SU-DHL-6 (cell line): ENCODE results near the gene GTF2A1.

Experiments
- H2AFZ ChIP-seq: fragments of 200-600 bp; sonication (generic); 2 replicates; pipeline ENCODE4 v1.6.1; 2014; ENCODE audit warnings: low read depth, mild to moderate bottlenecking, moderate library complexity, mixed read lengths, antibody characterized with exemption, low read length; ENCODE audit not compliant: severe bottlenecking
- H3F3A ChIP-seq: fragments of 200-600 bp; shearing (Covaris generic); 2 replicates; pipeline ENCODE4 v1.6.0; 2016; ENCODE audit warnings: antibody characterized with exemption, mild to moderate bottlenecking; ENCODE audit not compliant: insufficient read depth
- H3K27ac ChIP-seq: fragments of 200-600 bp; sonication (generic); 2 replicates; pipeline ENCODE4 v1.5.1; 2016; ENCODE audit warnings: low read depth, mild to moderate bottlenecking, low read length, moderate library complexity, mixed read lengths
- H3K27me3 ChIP-seq: fragments of 200-600 bp; sonication (generic), shearing (Covaris generic); 2 replicates; pipeline ENCODE4 v1.6.0; 2014; ENCODE audit warnings: mild to moderate bottlenecking, low read length
- H3K36me3 ChIP-seq: fragments of 200-600 bp; sonication (generic); 2 replicates; pipeline ENCODE4 v1.6.1; 2014; ENCODE audit warnings: mild to moderate bottlenecking, low read length, mixed read lengths
- H3K4me2 ChIP-seq: fragments of 300-600, 200-600 bp; shearing (Covaris generic), sonication (generic); 2 replicates; pipeline ENCODE4 v1.6.0; 2014; ENCODE audit warnings: low read length, low read depth, mild to moderate bottlenecking; ENCODE audit not compliant: poor library complexity, severe bottlenecking
- H3K4me3 ChIP-seq: fragments of 200-600 bp; sonication (generic); 2 replicates; pipeline ENCODE4 v1.5.1; 2014; ENCODE audit warnings: antibody characterized with exemption, low read length, mild to moderate bottlenecking, mixed read lengths; ENCODE audit not compliant: insufficient read depth, poor library complexity, severe bottlenecking
- H3K79me2 ChIP-seq: fragments of 200-600 bp; sonication (generic); 2 replicates; pipeline ENCODE4 v1.6.1; 2014; ENCODE audit warnings: mild to moderate bottlenecking, low read length, moderate library complexity; ENCODE audit not compliant: insufficient read depth
- H3K9ac ChIP-seq: fragments of 200-600 bp; sonication (generic); 2 replicates; pipeline ENCODE4 v1.7.0; 2014; ENCODE audit warnings: mild to moderate bottlenecking, low read length
- H3K9me2 ChIP-seq: fragments of 200-600 bp; sonication (generic); replicated peaks from 2 replicates; pipeline ENCODE4 v1.6.1; 2014; ENCODE audit warnings: low read length; ENCODE audit not compliant: insufficient read depth
- H3K9me3 ChIP-seq: fragments of 200-600 bp; sonication (generic); 2 replicates; pipeline ENCODE4 v1.6.1; 2014; ENCODE audit warnings: low read length, mixed read lengths; ENCODE audit not compliant: insufficient read depth
- H4K20me1 ChIP-seq: fragments of 200-600 bp; sonication (generic); 2 replicates; pipeline ENCODE4 v1.6.1; 2014; ENCODE audit warnings: low read depth, mild to moderate bottlenecking, antibody characterized with exemption, low read length, moderate library complexity, mixed read lengths
- EZH2phosphoT487 ChIP-seq: fragments of 200-600 bp; sonication (generic), shearing (Covaris generic); conservative IDR thresholded peaks from 2 replicates; pipeline ENCODE4 v1.6.1; 2018; ENCODE audit warnings: mild to moderate bottlenecking, antibody characterized with exemption, low read length, moderate library complexity, mixed read lengths
- TF ChIP-seq, protein P1 (sequence below): fragments of 200-600 bp; sonication (generic); IDR thresholded peaks from one replicate; pipeline ENCODE4 v1.5.1; 2017; ENCODE audit warnings: antibody characterized with exemption, mild to moderate bottlenecking, low read length, moderate library complexity; ENCODE audit not compliant: insufficient read depth, poor library complexity, severe bottlenecking

The GTF2A1 gene

GRCh38 chr14:81220830-81221578 is at the start of gene GTF2A1:
Gene GTF2A1 (minus strand): TSS chr14:81220959. CDS start chr14:81220518, 441 bp downstream.
- H3K27ac ChIP-seq: peak within 1 kb of the TSS; percentile 89
- peak within 1 kb of the TSS; percentile 93 for H3K9ac ChIP-seq
- H3K36me3 ChIP-seq: peaks cover 5% of the 10 kb centered on the region; the same call in 1 of the 2 replicates

DNA sequence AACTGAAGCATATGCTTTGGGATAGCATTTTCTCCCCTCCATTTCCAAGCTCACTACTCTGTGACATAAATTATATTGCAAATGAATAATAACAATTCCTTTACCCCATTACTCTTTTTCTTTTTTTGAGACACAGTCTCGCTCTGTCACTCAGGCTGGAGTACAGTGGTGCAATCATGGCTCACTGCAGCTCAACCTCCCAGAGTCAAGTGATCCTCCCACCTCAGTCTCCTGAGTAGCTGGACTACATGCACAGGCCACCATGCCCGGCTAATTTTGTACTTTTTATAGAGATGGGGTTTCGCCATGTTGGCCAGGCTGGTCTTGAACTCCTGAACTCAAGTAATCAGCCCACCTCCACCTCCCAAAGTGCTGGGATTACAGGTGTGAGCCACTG is 49.2 kb upstream of the GTF2A1 start:
- H3K4me2 ChIP-seq: no peak overlapping the region
- H2AFZ ChIP-seq: no peak overlapping the region
- no peak overlapping the region for H3K9ac ChIP-seq

More at GRCh38 chr14:81220830-81221578, at the start of gene GTF2A1:
- Histone ChIP-seq H3F3A (peaks cover 23% of the 10 kb centered on the region), H3K27me3 (no peaks in the 10 kb centered on the region), H3K9me2 (no peaks in the 10 kb centered on the region), H4K20me1 (no peaks in the 10 kb centered on the region), H3K9me3 (no peaks in the 10 kb centered on the region), H3K4me2 (peak within 1 kb of the TSS; percentile 99), H3K4me3 (peak within 1 kb of the TSS; percentile 97), H3K79me2 (peaks cover 44% of the 10 kb centered on the region), H2AFZ (peak within 1 kb of the TSS; percentile 73)
- no peak for TF ChIP-seq EZH2phosphoT487
- TF ChIP-seq, protein P1, sequence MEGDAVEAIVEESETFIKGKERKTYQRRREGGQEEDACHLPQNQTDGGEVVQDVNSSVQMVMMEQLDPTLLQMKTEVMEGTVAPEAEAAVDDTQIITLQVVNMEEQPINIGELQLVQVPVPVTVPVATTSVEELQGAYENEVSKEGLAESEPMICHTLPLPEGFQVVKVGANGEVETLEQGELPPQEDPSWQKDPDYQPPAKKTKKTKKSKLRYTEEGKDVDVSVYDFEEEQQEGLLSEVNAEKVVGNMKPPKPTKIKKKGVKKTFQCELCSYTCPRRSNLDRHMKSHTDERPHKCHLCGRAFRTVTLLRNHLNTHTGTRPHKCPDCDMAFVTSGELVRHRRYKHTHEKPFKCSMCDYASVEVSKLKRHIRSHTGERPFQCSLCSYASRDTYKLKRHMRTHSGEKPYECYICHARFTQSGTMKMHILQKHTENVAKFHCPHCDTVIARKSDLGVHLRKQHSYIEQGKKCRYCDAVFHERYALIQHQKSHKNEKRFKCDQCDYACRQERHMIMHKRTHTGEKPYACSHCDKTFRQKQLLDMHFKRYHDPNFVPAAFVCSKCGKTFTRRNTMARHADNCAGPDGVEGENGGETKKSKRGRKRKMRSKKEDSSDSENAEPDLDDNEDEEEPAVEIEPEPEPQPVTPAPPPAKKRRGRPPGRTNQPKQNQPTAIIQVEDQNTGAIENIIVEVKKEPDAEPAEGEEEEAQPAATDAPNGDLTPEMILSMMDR: no peak

DNA sequence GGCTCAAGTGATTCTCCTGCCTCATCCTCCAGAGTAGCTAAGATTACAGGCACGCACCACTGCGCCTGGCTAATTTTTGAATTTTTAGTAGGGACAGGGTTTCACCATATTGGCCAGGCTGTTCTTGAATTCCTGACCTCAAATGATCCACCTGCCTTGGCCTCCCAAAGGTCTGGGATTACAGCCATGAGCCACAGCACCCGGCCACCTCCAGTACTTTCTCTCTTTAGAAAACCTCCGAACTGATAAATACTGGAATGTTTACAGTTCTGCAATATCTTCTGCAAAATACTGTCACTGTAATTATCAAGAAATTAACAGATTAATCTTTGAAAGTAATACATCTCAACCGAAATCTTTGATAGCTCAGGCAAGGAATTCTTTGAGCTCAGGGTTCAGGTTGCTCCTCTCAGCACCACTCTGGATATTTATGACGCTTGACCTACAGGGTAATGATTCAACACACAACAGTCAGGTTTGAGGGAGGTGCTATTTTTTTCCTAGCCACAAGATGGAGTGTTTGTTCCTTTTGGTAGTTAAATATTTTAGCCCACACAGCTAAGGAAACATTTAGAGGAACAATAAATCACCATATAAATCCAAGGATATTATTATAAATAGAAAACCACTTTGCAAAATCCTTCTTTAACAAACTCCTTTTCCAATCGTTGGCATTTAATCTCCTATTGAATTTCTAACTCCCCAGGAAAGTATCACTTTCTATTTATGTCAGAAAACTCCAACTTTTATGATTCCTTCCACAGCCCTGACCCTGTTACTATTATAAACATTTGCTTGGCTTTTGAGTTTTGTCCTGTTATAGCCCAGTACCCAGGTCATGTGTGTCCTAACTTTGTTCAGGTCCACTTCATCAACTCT is 48.6 kb upstream of the GTF2A1 start:
- no peaks in the 10 kb centered on the region for H4K20me1 ChIP-seq
- no peaks in the 10 kb centered on the region for H3K36me3 ChIP-seq
- H3K9me3 ChIP-seq: no peaks in the 10 kb centered on the region
- H3K79me2 ChIP-seq: no peaks in the 10 kb centered on the region
- no peaks in the 10 kb centered on the region for H3F3A ChIP-seq
- H3K9me2 ChIP-seq: no peaks in the 10 kb centered on the region
- no peak overlapping the region for H3K4me2 ChIP-seq
- no peaks in the 10 kb centered on the region for H3K27me3 ChIP-seq
- no peak overlapping the region for H3K9ac ChIP-seq
- TF ChIP-seq EZH2phosphoT487: no peak
- TF ChIP-seq, protein P1: peak; percentile 62
- no peak overlapping the region for H3K4me3 ChIP-seq
- H3K27ac ChIP-seq: no peak overlapping the region
- no peak overlapping the region for H2AFZ ChIP-seq

More for the DNA sequence above, 49.2 kb upstream of the GTF2A1 start:
- H3K9me3 ChIP-seq: no peaks in the 10 kb centered on the region
- no peaks in the 10 kb centered on the region for H3K36me3 ChIP-seq
- H4K20me1 ChIP-seq: no peaks in the 10 kb centered on the region
- no peak overlapping the region for H3K4me3 ChIP-seq
- no peak for TF ChIP-seq EZH2phosphoT487
- TF ChIP-seq, protein P1: no peak
- no peaks in the 10 kb centered on the region for H3K79me2 ChIP-seq
- no peak overlapping the region for H3K27ac ChIP-seq
- no peaks in the 10 kb centered on the region for H3F3A ChIP-seq
- H3K27me3 ChIP-seq: no peaks in the 10 kb centered on the region
- no peaks in the 10 kb centered on the region for H3K9me2 ChIP-seq
